A549 (cell line): ENCODE data around the gene DRP2. TPM values are rescaled to one million over a fixed set of nuclear protein-coding genes. Genes with fewer than 3 reads are reported as not detected.

Experiments used
- ATAC-seq, 2 experiments: fragments of 200-7000 bp in 1 of 2; fragments of >200 bp in 1 of 2; cut with Nextera tagmentation in 1 of 2; cut with Tn5 transposase in 1 of 2; 3 replicates each; pipeline versions ENCODE4 v1.8.0 to v1.9.1; 2018 to 2020; ENCODE audit warnings: mild to moderate bottlenecking in 1 of 2, moderate library complexity in 1 of 2
- CTCF ChIA-PET: fragments of 300-600 bp; sonication (Branson Sonifier 250); formaldehyde crosslinking; extraction: SDS; loops from one replicate; lab custom pipeline; 2021; ENCODE audit warnings: antibody characterized with exemption, inconsistent platforms; lab: Yijun Ruan, JAX
- POLR2A ChIA-PET: fragments of 350-600 bp; formaldehyde crosslinking; extraction: SDS; loops from one replicate; lab custom pipeline; 2021; ENCODE audit warnings: antibody characterized with exemption, inconsistent platforms; lab: Yijun Ruan, JAX
- DNase-seq, 2 experiments: peaks; one replicate each; pipeline versions ENCODE4 v3.0.0 to v3.0.0-alpha.2; 2011 to 2016; ENCODE audit warnings: low read depth in 1 of 2, low spot score in 1 of 2
- FAIRE-seq: peaks from 2 replicates; lab custom pipeline; 2011; peaks lifted over from hg19 to GRCh38; lab: Jason Lieb, UNC
- H3K27ac ChIP-seq, 2 experiments: fragments of >200 bp; sonication (Bioruptor Twin); formaldehyde crosslinking; 3 replicates each; pipeline ENCODE4 v1.5.1; 2016 to 2017
- H3K4me1 ChIP-seq: fragments of >200 bp; sonication (Bioruptor Twin); formaldehyde crosslinking; 3 replicates; pipeline ENCODE4 v1.6.1; 2016
- H3K4me2 ChIP-seq: fragments of >200 bp; sonication (Bioruptor Twin); formaldehyde crosslinking; 3 replicates; pipeline ENCODE4 v1.6.1; 2016
- H3K4me3 ChIP-seq: fragments of >200 bp; sonication (Bioruptor Twin); formaldehyde crosslinking; 3 replicates; pipeline ENCODE4 v1.5.1; 2016
- H3K9me3 ChIP-seq: fragments of >200 bp; sonication (Bioruptor Twin); formaldehyde crosslinking; 3 replicates; pipeline ENCODE4 v1.6.1; 2016
- BHLHE40 ChIP-seq: IDR thresholded peaks from 2 replicates; pipeline ENCODE4 v1.6.1; 2012; ENCODE audit warnings: low read depth, low read length, inconsistent platforms
- CBX8 ChIP-seq: fragments of 200-600 bp; sonication (generic); IDR thresholded peaks from 2 replicates; pipeline ENCODE4 v1.6.1; 2016
- CTCF ChIP-seq: fragments of >200 bp; sonication (Bioruptor Twin); formaldehyde crosslinking; IDR thresholded peaks from 3 replicates; pipeline ENCODE4 v1.5.1; 2016
- EP300 ChIP-seq, 2 experiments: fragments of >200 bp; sonication (Bioruptor Twin); formaldehyde crosslinking; IDR thresholded peaks; 2 replicates in 1 of 2; 3 replicates in 1 of 2; pipeline ENCODE4 v1.6.1; 2016 to 2017
- FOSL2 ChIP-seq, 2 experiments: fragments of 450-650 bp in 1 of 2; fragments of >200 bp in 1 of 2; sonication (Bioruptor Twin) in 1 of 2; formaldehyde crosslinking; IDR thresholded peaks; 2 replicates each; pipeline versions ENCODE4 v1.5.0 to v1.6.1; 2016 to 2020; ENCODE audit warnings: mild to moderate bottlenecking in 1 of 2, moderate library complexity in 1 of 2
- HMGXB4 ChIP-seq: fragments of 250-450 bp; sonication (Bioruptor Pico); IDR thresholded peaks from 2 replicates; pipeline ENCODE4 v1.5.0; 2021; ENCODE audit warnings: mild to moderate bottlenecking, moderate library complexity, borderline replicate concordance
- HOXB13 ChIP-seq: fragments of 250-450 bp; sonication (Bioruptor Pico); IDR thresholded peaks from 2 replicates; pipeline ENCODE4 v1.5.0; 2020; ENCODE audit warnings: low read depth, mild to moderate bottlenecking, moderate library complexity
- KDM5A ChIP-seq: fragments of 200-600 bp; sonication (generic); IDR thresholded peaks from 2 replicates; pipeline ENCODE4 v1.6.1; 2016; ENCODE audit warnings: antibody characterized with exemption, mild to moderate bottlenecking
- MAFK ChIP-seq: fragments of 450-650 bp; IDR thresholded peaks from 2 replicates; pipeline ENCODE4 v1.6.1; 2014; ENCODE audit not compliant: partially characterized antibody
- MAZ ChIP-seq: fragments of 150-350 bp; IDR thresholded peaks from 2 replicates; pipeline ENCODE4 v1.6.1; 2014; ENCODE audit warnings: antibody characterized with exemption, low read depth, low read length, borderline replicate concordance
- NPAS2 ChIP-seq: fragments of 250-450 bp; sonication (Bioruptor Pico); IDR thresholded peaks from 2 replicates; pipeline ENCODE4 v1.8.0; 2022; ENCODE audit warnings: mild to moderate bottlenecking, moderate library complexity, borderline replicate concordance
- NR3C1 ChIP-seq: fragments of >200 bp; sonication (Bioruptor Twin); formaldehyde crosslinking; IDR thresholded peaks from 3 replicates; pipeline ENCODE4 v1.6.1; 2017
- POLR2AphosphoS2 ChIP-seq: conservative IDR thresholded peaks from 2 replicates; pipeline ENCODE4 v1.6.1; 2012; ENCODE audit warnings: low read length, improper control_type of control experiment, inconsistent platforms
- RARB ChIP-seq: fragments of 250-450 bp; sonication (Bioruptor Pico); IDR thresholded peaks from 2 replicates; pipeline ENCODE4 v1.8.0; 2021; ENCODE audit warnings: mild to moderate bottlenecking, moderate library complexity
- RCOR1 ChIP-seq: fragments of 150-350 bp; IDR thresholded peaks from 2 replicates; pipeline ENCODE4 v1.6.1; 2014; ENCODE audit warnings: antibody characterized with exemption, low read length, low read depth
- SMC3 ChIP-seq: fragments of >200 bp; sonication (Bioruptor Twin); formaldehyde crosslinking; IDR thresholded peaks from 3 replicates; pipeline ENCODE4 v1.6.1; 2018; ENCODE audit warnings: inconsistent platforms
- TFCP2L1 ChIP-seq: fragments of 250-450 bp; sonication (Bioruptor Pico); IDR thresholded peaks from 2 replicates; pipeline ENCODE4 v1.5.0; 2021; ENCODE audit warnings: mild to moderate bottlenecking
- ZFP36 ChIP-seq: fragments of 450-650 bp; IDR thresholded peaks from 2 replicates; pipeline ENCODE4 v1.6.1; 2014; ENCODE audit warnings: borderline replicate concordance; ENCODE audit not compliant: partially characterized antibody
- WGBS: methylation state at CpG from one replicate; pipeline ENCODE4 v1.1.6; 2017; ENCODE audit errors: missing lambda C conversion rate; 5-methylcytosine and 5-hydroxymethylcytosine counted together
- polyA plus RNA-seq, 4 experiments: library from polyadenylated mRNA; depleted of rRNA in 3 of 4; stranded (reverse); fragments of >200 nt; fragmentation: RNase III in 1 of 4; extraction: RNeasy Plus Mini Kit Qiagen cat#74134 plus additional on column Dnase treatment in 1 of 4; gene quantifications; 2 replicates in 3 of 4; 3 replicates in 1 of 4; pipeline ENCODE4 v1.2.3, GENCODE V29; 2011 to 2017
- TF ChIP-seq, protein P1 (sequence below): IDR thresholded peaks from 2 replicates; pipeline ENCODE4 v1.6.1; 2012
- TF ChIP-seq, protein P2 (sequence below): fragments of 450-650 bp; IDR thresholded peaks from 2 replicates; pipeline ENCODE4 v1.6.1; 2014; ENCODE audit warnings: antibody characterized with exemption
- TF ChIP-seq, protein P3 (sequence below): fragments of 150-350 bp; IDR thresholded peaks from 2 replicates; pipeline ENCODE4 v1.6.1; 2014; ENCODE audit warnings: low read depth, mild to moderate bottlenecking, low read length
- TF ChIP-seq, protein P4 (sequence below): fragments of >200 bp; sonication (Bioruptor Twin); formaldehyde crosslinking; IDR thresholded peaks from 3 replicates; pipeline ENCODE4 v1.6.1; 2016

Gene DRP2
- polyA plus RNA-seq, 2 of the 4 experiments (the other 2 are of a cell fraction), result 0.58 to 0.62 TPM

DNA sequence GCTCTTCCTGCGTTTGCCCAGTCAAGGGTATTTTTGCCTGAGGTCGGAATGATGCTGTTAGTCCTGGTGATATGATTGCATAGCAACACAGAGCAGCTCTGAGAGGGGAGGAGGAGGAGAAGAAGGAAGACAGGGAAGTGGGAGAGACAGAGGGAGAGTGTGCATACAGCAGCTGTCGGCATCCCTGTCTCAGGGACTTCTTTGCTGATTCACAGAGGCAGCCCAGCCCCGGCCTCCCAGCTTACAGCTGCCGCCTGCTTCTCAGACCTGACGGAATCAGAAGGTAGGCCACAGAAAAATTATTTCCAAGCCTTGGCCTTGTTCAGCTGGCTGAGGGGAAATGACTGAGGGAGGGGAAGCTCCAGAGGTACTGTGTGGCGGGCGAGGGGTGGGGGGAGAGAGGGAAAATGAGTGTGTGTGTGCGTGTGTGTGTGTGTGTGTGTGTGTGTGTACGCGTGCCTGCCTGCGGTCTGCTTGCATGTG is 319 bp downstream of the DRP2 start:
- TF ChIP-seq NPAS2 (CRISPR knock-in tag) (no peak), TFCP2L1 (no peak), MAZ (no peak), HOXB13 (no peak), RCOR1 (no peak), SMC3 (no peak), NR3C1 (no peak), FOSL2 (IDR thresholded peaks at IDR 0.05) (no peak), FOSL2 (CRISPR knock-in tag; IDR thresholded peaks at IDR 0.05) (no peak), RARB (CRISPR knock-in tag) (no peak), POLR2AphosphoS2 (no peak), HMGXB4 (no peak)
- TF ChIP-seq, protein P1, sequence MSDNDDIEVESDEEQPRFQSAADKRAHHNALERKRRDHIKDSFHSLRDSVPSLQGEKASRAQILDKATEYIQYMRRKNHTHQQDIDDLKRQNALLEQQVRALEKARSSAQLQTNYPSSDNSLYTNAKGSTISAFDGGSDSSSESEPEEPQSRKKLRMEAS, result no peak
- TF ChIP-seq, protein P2, sequence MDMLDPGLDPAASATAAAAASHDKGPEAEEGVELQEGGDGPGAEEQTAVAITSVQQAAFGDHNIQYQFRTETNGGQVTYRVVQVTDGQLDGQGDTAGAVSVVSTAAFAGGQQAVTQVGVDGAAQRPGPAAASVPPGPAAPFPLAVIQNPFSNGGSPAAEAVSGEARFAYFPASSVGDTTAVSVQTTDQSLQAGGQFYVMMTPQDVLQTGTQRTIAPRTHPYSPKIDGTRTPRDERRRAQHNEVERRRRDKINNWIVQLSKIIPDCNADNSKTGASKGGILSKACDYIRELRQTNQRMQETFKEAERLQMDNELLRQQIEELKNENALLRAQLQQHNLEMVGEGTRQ, result no peak
- Histone ChIP-seq H3K4me2 (no peak overlapping the region), H3K9me3 (no peaks in the 10 kb centered on the region), H3K4me1 (no peaks in the 10 kb centered on the region), H3K4me3 (no peak overlapping the region), H3K27ac (no peak overlapping the region)
- no peak for DNase-seq
- no peak for FAIRE-seq
- ChIA-PET CTCF (no interaction called here), POLR2A (no interaction called here)
- WGBS, result 87% methylated on average over 9 of the region's 12 CpGs
- no peak for ATAC-seq

DNA sequence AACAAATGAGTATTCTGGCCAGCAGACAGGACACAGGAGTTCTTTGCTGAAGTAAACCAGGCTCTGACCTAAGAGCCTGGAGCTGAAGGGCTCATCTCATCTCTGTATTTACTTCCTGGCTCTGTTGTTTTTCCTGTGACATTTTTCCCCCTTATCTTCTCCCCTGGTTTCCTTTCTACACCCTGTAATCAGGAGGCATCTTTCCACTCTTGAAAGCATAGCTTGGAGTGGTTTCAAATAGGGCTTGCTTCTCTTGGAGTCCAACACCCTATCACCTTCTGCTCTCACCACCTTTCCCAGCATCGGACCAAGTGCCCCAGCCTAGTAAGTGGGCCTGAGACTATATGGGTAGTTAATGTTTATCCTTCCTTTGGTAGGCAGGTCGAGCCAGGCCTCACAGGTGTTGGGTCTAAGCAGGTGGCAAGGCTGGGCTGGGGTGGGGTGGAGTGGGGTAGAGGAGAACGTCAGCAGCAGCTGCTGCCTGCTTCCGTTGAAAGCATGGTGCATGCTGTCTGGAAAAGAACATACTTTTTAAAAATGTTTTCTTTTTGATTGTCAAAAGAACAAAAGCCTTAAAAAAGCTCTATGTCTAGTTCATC is 1.2 kb downstream of the DRP2 start:
- H3K9me3 ChIP-seq, result no peaks in the 10 kb centered on the region
- no peak overlapping the region for H3K4me2 ChIP-seq
- ATAC-seq, result no peak
- no peak for DNase-seq
- no peaks in the 10 kb centered on the region for H3K4me1 ChIP-seq
- TF ChIP-seq EP300 (IDR thresholded peaks at IDR 0.05), result no peak
- TF ChIP-seq HOXB13, result no peak
- TF ChIP-seq KDM5A, result no peak
- TF ChIP-seq MAFK, result no peak
- TF ChIP-seq, protein P3, sequence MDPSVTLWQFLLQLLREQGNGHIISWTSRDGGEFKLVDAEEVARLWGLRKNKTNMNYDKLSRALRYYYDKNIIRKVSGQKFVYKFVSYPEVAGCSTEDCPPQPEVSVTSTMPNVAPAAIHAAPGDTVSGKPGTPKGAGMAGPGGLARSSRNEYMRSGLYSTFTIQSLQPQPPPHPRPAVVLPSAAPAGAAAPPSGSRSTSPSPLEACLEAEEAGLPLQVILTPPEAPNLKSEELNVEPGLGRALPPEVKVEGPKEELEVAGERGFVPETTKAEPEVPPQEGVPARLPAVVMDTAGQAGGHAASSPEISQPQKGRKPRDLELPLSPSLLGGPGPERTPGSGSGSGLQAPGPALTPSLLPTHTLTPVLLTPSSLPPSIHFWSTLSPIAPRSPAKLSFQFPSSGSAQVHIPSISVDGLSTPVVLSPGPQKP, result no peak
- TF ChIP-seq ZFP36, result no peak
- TF ChIP-seq FOSL2 (IDR thresholded peaks at IDR 0.05), result no peak
- TF ChIP-seq FOSL2 (CRISPR knock-in tag; IDR thresholded peaks at IDR 0.05), result no peak
- no peak for TF ChIP-seq CBX8
- TF ChIP-seq BHLHE40, result no peak
- TF ChIP-seq, protein P4, sequence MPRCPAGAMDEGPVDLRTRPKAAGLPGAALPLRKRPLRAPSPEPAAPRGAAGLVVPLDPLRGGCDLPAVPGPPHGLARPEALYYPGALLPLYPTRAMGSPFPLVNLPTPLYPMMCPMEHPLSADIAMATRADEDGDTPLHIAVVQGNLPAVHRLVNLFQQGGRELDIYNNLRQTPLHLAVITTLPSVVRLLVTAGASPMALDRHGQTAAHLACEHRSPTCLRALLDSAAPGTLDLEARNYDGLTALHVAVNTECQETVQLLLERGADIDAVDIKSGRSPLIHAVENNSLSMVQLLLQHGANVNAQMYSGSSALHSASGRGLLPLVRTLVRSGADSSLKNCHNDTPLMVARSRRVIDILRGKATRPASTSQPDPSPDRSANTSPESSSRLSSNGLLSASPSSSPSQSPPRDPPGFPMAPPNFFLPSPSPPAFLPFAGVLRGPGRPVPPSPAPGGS, result no peak
- TF ChIP-seq CTCF, result no peak
- no peak for TF ChIP-seq HMGXB4
- TF ChIP-seq, all 56 proteins: peak for 0
- FAIRE-seq, result no peak
- Histone ChIP-seq H3K27ac (no peak overlapping the region), H3K4me3 (no peak overlapping the region)
- ChIA-PET CTCF (no interaction called here), POLR2A (no interaction called here)
- WGBS, result 90% methylated on average over 3 of the region's 4 CpGs
